ENCODE data around the gene SRP54. TPM values are rescaled to one million over a fixed set of nuclear protein-coding genes. Genes with fewer than 3 reads are reported as not detected.

Gene SRP54
- total and polyA plus RNA-seq, 2 donors (not counting 3 experiments of a cell fraction or from before 2014, with no cell fraction given), result 32.8 to 63.7 TPM

GRCh38 chr14:34987180-34987579, 4.4 kb downstream of the SRP54 start:
- intact Hi-C loops (cut with micrococcal nuclease) (loop anchor here (10.0 kb wide), 1 partner anchor 308 kb away; the partner anchor contains the start of gene PSMA6), dilution Hi-C loops (cut with MboI; ENCODE audit: extremely low pct_ligation_motif_present, low sequenced_read_pairs) (no loop called here)
- no peak for FAIRE-seq
- Histone ChIP-seq H3K79me2 (ENCODE audit: control insufficient read depth, insufficient read depth, low read length) (peaks cover 81% of the 10 kb centered on the region), H3K9me1 (replicated peaks; ENCODE audit: control insufficient read depth, extremely low read depth, insufficient read depth, low read length) (no peaks in the 10 kb centered on the region), H3K27ac (ENCODE audit: insufficient read depth, low read depth, low read length) (no peak overlapping the region), H3K36me3 (ENCODE audit: control insufficient read depth in 2 of 2, extremely low read depth in 1 of 2, insufficient read depth in 2 of 2, low read length in 2 of 2) (no peaks in the 10 kb centered on the region), H3K9me3 (replicated peaks; ENCODE audit: control insufficient read depth, insufficient read depth, low read length) (no peaks in the 10 kb centered on the region), H3K27me3 (ENCODE audit: control insufficient read depth in 2 of 2, insufficient read depth in 2 of 2, low read length in 2 of 2) (no peaks in the 10 kb centered on the region), H2AFZ (ENCODE audit: low read depth, low read length) (no peak overlapping the region), H3K4me2 (ENCODE audit: insufficient read depth, low read length) (no peak overlapping the region), H3K4me3 (replicated peaks in 1 of 3; ENCODE audit: insufficient read depth in 1 of 3, low read depth in 1 of 3, low read length in 3 of 3) (no peak overlapping the region), H3K4me1 (ENCODE audit: control insufficient read depth, extremely low read depth, insufficient read depth, low read length) (peaks cover 10% of the 10 kb centered on the region), H3K9ac (replicated peaks; ENCODE audit: extremely low read depth, insufficient read depth, low read length) (no peak overlapping the region), H4K20me1 (replicated peaks; ENCODE audit: control insufficient read depth, extremely low read depth, insufficient read depth, low read length) (no peaks in the 10 kb centered on the region)
- no TSS peak for BruUV-seq (replicated peaks)
- CTCF ChIA-PET, result no interaction called here
- POLR2A ChIA-PET, result no interaction called here
- no peak for TF ChIP-seq POLR2A (IDR thresholded peaks at IDR 0.05; ENCODE audit: low read depth, low read length)
- DNase-seq (ENCODE audit: low read depth, low spot score), result no peak

GRCh38 chr14:34989762-34990161, 7.0 kb downstream of the SRP54 start:
- no peak overlapping the region for H3K27ac ChIP-seq (ENCODE audit: insufficient read depth, low read depth, low read length)
- dilution Hi-C loops (cut with MboI; ENCODE audit: extremely low pct_ligation_motif_present, low sequenced_read_pairs) (no loop called here), intact Hi-C loops (cut with micrococcal nuclease) (loop anchor here (10.0 kb wide), 1 partner anchor 305 kb away; the partner anchor contains the start of gene PSMA6)
- no peaks in the 10 kb centered on the region for H3K9me1 ChIP-seq (replicated peaks; ENCODE audit: control insufficient read depth, extremely low read depth, insufficient read depth, low read length)
- H3K4me2 ChIP-seq (ENCODE audit: insufficient read depth, low read length), result no peak overlapping the region
- no peak overlapping the region for H3K9ac ChIP-seq (replicated peaks; ENCODE audit: extremely low read depth, insufficient read depth, low read length)
- POLR2A ChIA-PET, result no interaction called here
- no peaks in the 10 kb centered on the region for H3K27me3 ChIP-seq (ENCODE audit: control insufficient read depth in 2 of 2, insufficient read depth in 2 of 2, low read length in 2 of 2)
- no peaks in the 10 kb centered on the region for H3K9me3 ChIP-seq (replicated peaks; ENCODE audit: control insufficient read depth, insufficient read depth, low read length)
- H3K36me3 ChIP-seq (ENCODE audit: control insufficient read depth in 2 of 2, extremely low read depth in 1 of 2, insufficient read depth in 2 of 2, low read length in 2 of 2), result no peaks in the 10 kb centered on the region
- no peak for DNase-seq (ENCODE audit: low read depth, low spot score)
- TF ChIP-seq POLR2AphosphoS5 (IDR thresholded peaks at IDR 0.05; ENCODE audit: insufficient read depth, low read depth, low read length) (no peak), EZH2 (IDR thresholded peaks at IDR 0.05; ENCODE audit: borderline replicate concordance, low read depth, low read length, severe bottlenecking) (no peak), GATA2 (IDR thresholded peaks at IDR 0.05; ENCODE audit: insufficient read depth, insufficient read length, low read depth, low read length) (no peak), FOS (IDR thresholded peaks at IDR 0.05; ENCODE audit: borderline replicate concordance, insufficient read depth, low read length) (no peak)
- TF ChIP-seq, protein P1, sequence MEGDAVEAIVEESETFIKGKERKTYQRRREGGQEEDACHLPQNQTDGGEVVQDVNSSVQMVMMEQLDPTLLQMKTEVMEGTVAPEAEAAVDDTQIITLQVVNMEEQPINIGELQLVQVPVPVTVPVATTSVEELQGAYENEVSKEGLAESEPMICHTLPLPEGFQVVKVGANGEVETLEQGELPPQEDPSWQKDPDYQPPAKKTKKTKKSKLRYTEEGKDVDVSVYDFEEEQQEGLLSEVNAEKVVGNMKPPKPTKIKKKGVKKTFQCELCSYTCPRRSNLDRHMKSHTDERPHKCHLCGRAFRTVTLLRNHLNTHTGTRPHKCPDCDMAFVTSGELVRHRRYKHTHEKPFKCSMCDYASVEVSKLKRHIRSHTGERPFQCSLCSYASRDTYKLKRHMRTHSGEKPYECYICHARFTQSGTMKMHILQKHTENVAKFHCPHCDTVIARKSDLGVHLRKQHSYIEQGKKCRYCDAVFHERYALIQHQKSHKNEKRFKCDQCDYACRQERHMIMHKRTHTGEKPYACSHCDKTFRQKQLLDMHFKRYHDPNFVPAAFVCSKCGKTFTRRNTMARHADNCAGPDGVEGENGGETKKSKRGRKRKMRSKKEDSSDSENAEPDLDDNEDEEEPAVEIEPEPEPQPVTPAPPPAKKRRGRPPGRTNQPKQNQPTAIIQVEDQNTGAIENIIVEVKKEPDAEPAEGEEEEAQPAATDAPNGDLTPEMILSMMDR (IDR thresholded peaks at IDR 0.05; ENCODE audit: extremely low read depth in 1 of 2, insufficient read depth in 1 of 2, low read depth in 1 of 2, low read length in 2 of 2), result no peak
- no peak for FAIRE-seq
- H3K79me2 ChIP-seq (ENCODE audit: control insufficient read depth, insufficient read depth, low read length), result peaks cover 80% of the 10 kb centered on the region
- H3K4me3 ChIP-seq (replicated peaks in 1 of 3; ENCODE audit: insufficient read depth in 1 of 3, low read depth in 1 of 3, low read length in 3 of 3), result no peak overlapping the region
- H2AFZ ChIP-seq (ENCODE audit: low read depth, low read length), result no peak overlapping the region
- no TSS peak for BruUV-seq (replicated peaks)
- CTCF ChIA-PET, result interaction anchor here (1.6 to 1.7 kb wide), 2 partner anchors 8 kb away, joined by 5 read pairs; no protein-coding TSS in a partner anchor
- H3K4me1 ChIP-seq (ENCODE audit: control insufficient read depth, extremely low read depth, insufficient read depth, low read length), result peaks cover 5% of the 10 kb centered on the region
- H4K20me1 ChIP-seq (replicated peaks; ENCODE audit: control insufficient read depth, extremely low read depth, insufficient read depth, low read length), result peaks cover 2% of the 10 kb centered on the region
